Liver (tissue), 9 donors: ENCODE measurements around the gene PYURF. TPM values are rescaled to one million over a fixed set of nuclear protein-coding genes. Genes with fewer than 3 reads are reported as not detected.
"Not testable (repeated sequence)": the region's sequence is repeated elsewhere in the genome, so short reads cannot be mapped to it uniquely, and the experiment has no call there.

ENCODE experiments used
- DNase-seq: peaks from one replicate; pipeline ENCODE4 v3.0.0-alpha.2; 2017; ENCODE audit warnings: low spot score
- H3K27ac ChIP-seq, 2 donors: one replicate each; pipeline ENCODE4 v1.7.0; 2013; ENCODE audit warnings: inconsistent platforms in 2 of 2, low read length in 2 of 2, control low read depth in 1 of 2, low read depth in 1 of 2, mild to moderate bottlenecking in 1 of 2
- H3K27me3 ChIP-seq, 4 donors: one replicate each; pipeline versions ENCODE4 v1.6.1 to v1.7.0; 2013; ENCODE audit warnings: low read length in 3 of 4, inconsistent platforms in 1 of 4, mild to moderate bottlenecking in 1 of 4, moderate library complexity in 1 of 4; ENCODE audit not compliant: control insufficient read depth in 4 of 4, insufficient read depth in 4 of 4
- H3K36me3 ChIP-seq, 4 donors: one replicate each; pipeline versions ENCODE4 v1.6.1 to v1.7.0; 2013; ENCODE audit warnings: low read length in 3 of 4, mild to moderate bottlenecking in 3 of 4, low read depth in 1 of 4, moderate library complexity in 1 of 4; ENCODE audit not compliant: control insufficient read depth in 4 of 4, insufficient read depth in 3 of 4
- H3K4me1 ChIP-seq, 4 donors: one replicate each; pipeline versions ENCODE4 v1.6.1 to v1.7.0; 2013; ENCODE audit warnings: low read length in 3 of 4, mild to moderate bottlenecking in 3 of 4, moderate library complexity in 1 of 4; ENCODE audit not compliant: control insufficient read depth in 4 of 4, insufficient read depth in 4 of 4
- H3K4me3 ChIP-seq, 3 donors: one replicate each; pipeline versions ENCODE4 v1.6.1 to v1.7.0; 2013; ENCODE audit warnings: low read length in 3 of 3, control low read depth in 1 of 3, low read depth in 1 of 3, mild to moderate bottlenecking in 1 of 3
- H3K9ac ChIP-seq, 2 donors: one replicate each; pipeline ENCODE4 v1.7.0; 2013; ENCODE audit warnings: low read length in 2 of 2, mild to moderate bottlenecking in 2 of 2, moderate library complexity in 2 of 2, control low read depth in 1 of 2, low read depth in 1 of 2
- H3K9me3 ChIP-seq, 4 donors: one replicate each; pipeline versions ENCODE4 v1.6.1 to v1.7.0; 2013; ENCODE audit warnings: low read length in 3 of 4; ENCODE audit not compliant: control insufficient read depth in 4 of 4
- CTCF ChIP-seq: fragments of 150-350 bp; IDR thresholded peaks from 2 replicates; pipeline ENCODE4 v1.5.1; 2017; ENCODE audit warnings: improper control_type of control experiment, low read depth, low read length; ENCODE audit not compliant: missing input control
- EGR1 ChIP-seq, 2 donors: IDR thresholded peaks; 2 replicates each; pipeline ENCODE4 v1.6.1; 2016 to 2018; ENCODE audit warnings: antibody characterized with exemption in 2 of 2, low read depth in 2 of 2
- FOXA1 ChIP-seq: IDR thresholded peaks from 2 replicates; pipeline ENCODE4 v1.6.1; 2016; ENCODE audit warnings: antibody characterized with exemption
- FOXA2 ChIP-seq: IDR thresholded peaks from 2 replicates; pipeline ENCODE4 v1.6.1; 2016; ENCODE audit warnings: antibody characterized with exemption
- GABPA ChIP-seq, 2 donors: IDR thresholded peaks in 1 of 2; conservative IDR thresholded peaks in 1 of 2; 2 replicates each; pipeline ENCODE4 v1.6.1; 2016; ENCODE audit warnings: antibody characterized with exemption in 2 of 2, mild to moderate bottlenecking in 1 of 2, moderate library complexity in 1 of 2
- HNF4G ChIP-seq: IDR thresholded peaks from 2 replicates; pipeline ENCODE4 v1.6.1; 2016; ENCODE audit warnings: antibody characterized with exemption
- JUND ChIP-seq, 2 donors: IDR thresholded peaks; 2 replicates each; pipeline ENCODE4 v1.6.1; 2016; ENCODE audit warnings: antibody characterized with exemption in 2 of 2
- MAX ChIP-seq: IDR thresholded peaks from 2 replicates; pipeline ENCODE4 v1.6.1; 2016; ENCODE audit warnings: antibody characterized with exemption
- NR2F2 ChIP-seq: IDR thresholded peaks from 2 replicates; pipeline ENCODE4 v1.6.1; 2016; ENCODE audit warnings: antibody characterized with exemption
- RAD21 ChIP-seq, 2 donors: IDR thresholded peaks; 2 replicates each; pipeline ENCODE4 v1.6.1; 2016; ENCODE audit warnings: antibody characterized with exemption in 2 of 2, mild to moderate bottlenecking in 2 of 2
- SP1 ChIP-seq: IDR thresholded peaks from 2 replicates; pipeline ENCODE4 v1.6.1; 2018; ENCODE audit warnings: antibody characterized with exemption, mild to moderate bottlenecking
- TAF1 ChIP-seq: conservative IDR thresholded peaks from 2 replicates; pipeline ENCODE4 v1.6.1; 2016; ENCODE audit warnings: antibody characterized with exemption, mild to moderate bottlenecking
- YY1 ChIP-seq: IDR thresholded peaks from 2 replicates; pipeline ENCODE4 v1.6.1; 2016; ENCODE audit warnings: antibody characterized with exemption, mild to moderate bottlenecking
- ZBTB33 ChIP-seq: IDR thresholded peaks from 2 replicates; pipeline ENCODE4 v1.6.1; 2016; ENCODE audit warnings: antibody characterized with exemption
- WGBS: extraction: QIAGEN DNeasy Blood & Tissue Kit; methylation state at CpG from one replicate; pipeline ENCODE4 v1.1.7; 2013; 5-methylcytosine and 5-hydroxymethylcytosine counted together
- polyA plus RNA-seq, 2 donors: library from polyadenylated mRNA; stranded (reverse) in 1 of 2; unstranded in 1 of 2; fragments of 200-250 nt in 1 of 2; fragments of >200 nt in 1 of 2; fragmentation: Nextera tagmentation in 1 of 2; extraction: Ambion mirVana in 1 of 2; gene quantifications; one replicate each; pipeline versions ENCODE4 v1.2.1 to v1.2.3, GENCODE V29; 2013 to 2015
- total RNA-seq, 2 donors: library from RNA; depleted of rRNA; stranded (reverse); fragments of >200 nt; gene quantifications; one replicate each; pipeline ENCODE4 v1.2.3, GENCODE V29; 2014
- donor health status: healthy.
- donor health status: healthy.
- donor health status: healthy.
- donor health status: healthy.
- donor health status: healthy.

Gene PYURF
- total and polyA plus RNA-seq, 4 donors: 28.8 to 86.0 (median 58.7) TPM

GRCh38 chr4:88539322-88540068, 15.9 kb upstream of the PYURF start:
- H3K27me3 ChIP-seq, H3K9ac ChIP-seq, H3K4me3 ChIP-seq, H3K27ac ChIP-seq, H3K4me1 ChIP-seq, H3K36me3 ChIP-seq, H3K9me3 ChIP-seq: not testable (repeated sequence)
- peak; percentile 67 for DNase-seq
- WGBS: 26% methylated on average over 9 of the region's 9 CpGs
- TF ChIP-seq RAD21 (IDR thresholded peaks at IDR 0.05) (peak; percentile 76 to 83), CTCF (peak; percentile 49)

GRCh38 chr4:88537709-88538108, 14.1 kb upstream of the PYURF start:
- H3K9ac ChIP-seq: no peak overlapping the region
- H3K27ac ChIP-seq: no peak overlapping the region
- H3K36me3 ChIP-seq: no peaks in the 10 kb centered on the region
- H3K4me1 ChIP-seq: no peaks in the 10 kb centered on the region
- no peaks in the 10 kb centered on the region for H3K9me3 ChIP-seq
- no peak overlapping the region for H3K4me3 ChIP-seq
- H3K27me3 ChIP-seq: no peaks in the 10 kb centered on the region
- no peak for TF ChIP-seq FOXA1
- TF ChIP-seq HNF4G: no peak
- TF ChIP-seq NR2F2: no peak
- no peak for TF ChIP-seq FOXA2
- no peak for TF ChIP-seq EGR1 (IDR thresholded peaks at IDR 0.05; ENCODE audit: low read depth in 2 of 2)
- no peak for TF ChIP-seq RAD21 (IDR thresholded peaks at IDR 0.05)
- TF ChIP-seq SP1: no peak
- no peak for TF ChIP-seq MAX
- no peak for TF ChIP-seq TAF1
- TF ChIP-seq CTCF: no peak
- TF ChIP-seq JUND (IDR thresholded peaks at IDR 0.05): no peak
- no peak for DNase-seq
- WGBS: 91% methylated on average over 1 of the region's 1 CpG

- H3K36me3 ChIP-seq: no peaks in the 10 kb centered on the region
- H3K9me3 ChIP-seq: no peaks in the 10 kb centered on the region
- 82% methylated on average over 2 of the region's 2 CpGs for WGBS
- DNase-seq: no peak
- H3K4me3 ChIP-seq: no peak overlapping the region
- H3K9ac ChIP-seq: no peak overlapping the region
- H3K4me1 ChIP-seq: no peaks in the 10 kb centered on the region
- no peaks in the 10 kb centered on the region for H3K27me3 ChIP-seq
- H3K27ac ChIP-seq: no peak overlapping the region
- no peak for TF ChIP-seq SP1
- TF ChIP-seq JUND (IDR thresholded peaks at IDR 0.05): no peak
- no peak for TF ChIP-seq GABPA (IDR thresholded peaks at IDR 0.05 in 1 of 2, conservative IDR thresholded peaks at IDR 0.05 in 1 of 2)
- TF ChIP-seq CTCF: no peak
- TF ChIP-seq FOXA2: no peak
- TF ChIP-seq FOXA1: no peak
- TF ChIP-seq ZBTB33: no peak
- TF ChIP-seq EGR1 (IDR thresholded peaks at IDR 0.05; ENCODE audit: low read depth in 2 of 2): no peak
- no peak for TF ChIP-seq YY1
These were observed 11.6 kb upstream of the PYURF start for GRCh38 chr4:88535090-88535755.
